GM21390 (cell line): ENCODE results near the gene HTR3E.
A peak's percentile ranks its signal among the peaks of the same experiment; 100 is the strongest.

Source experiments
- ATAC-seq: cut with Tn5 transposase; IDR thresholded peaks from one replicate; pipeline ENCODE4 v1.9.1; 2021; ENCODE audit not compliant: unreplicated experiment

The HTR3E gene

DNA sequence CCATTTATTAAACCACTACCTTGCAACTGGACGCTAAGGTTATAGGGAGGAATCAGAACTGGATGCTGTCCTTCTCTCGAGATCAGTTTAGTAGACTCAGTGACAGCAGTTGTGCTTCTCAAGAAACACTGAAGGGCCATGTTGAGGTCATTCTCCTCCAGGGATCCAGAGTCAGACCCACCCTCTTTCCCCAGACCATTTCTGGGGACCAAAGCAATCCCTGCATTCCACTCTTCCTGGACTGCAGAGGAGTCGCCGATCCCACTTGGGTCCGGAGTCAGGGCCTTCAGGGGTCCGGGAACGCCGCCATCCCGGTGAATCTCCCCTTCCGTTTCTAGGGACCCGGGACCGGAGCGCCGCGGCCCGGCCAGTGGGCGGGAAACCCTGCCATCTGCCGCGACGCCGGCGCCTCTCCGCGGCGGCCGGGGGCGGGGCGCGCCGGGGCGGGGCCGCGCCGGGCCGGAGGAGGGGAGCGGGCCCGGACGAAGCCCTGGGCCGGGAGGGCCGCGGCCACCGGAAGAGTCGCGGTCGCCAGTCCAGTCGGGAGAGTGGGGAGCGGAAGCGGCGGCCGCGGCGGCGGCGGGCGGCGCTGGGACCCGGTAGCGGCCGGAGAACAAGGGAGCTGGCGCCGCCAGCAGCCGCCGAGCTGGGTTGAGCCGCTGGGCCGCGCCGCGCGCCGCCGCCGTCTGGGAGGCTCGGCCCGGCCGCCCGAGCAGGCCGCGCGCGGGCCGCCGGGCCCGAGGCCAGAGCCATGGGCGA is 58.2 kb downstream of the HTR3E start, which contains the start of gene DVL3:
Gene DVL3 (plus strand): TSS at position 493 of the 759 bp plus-strand sequence. CDS start 259 bp downstream, at position 752.
- ATAC-seq, result peak; percentile 81

DNA sequence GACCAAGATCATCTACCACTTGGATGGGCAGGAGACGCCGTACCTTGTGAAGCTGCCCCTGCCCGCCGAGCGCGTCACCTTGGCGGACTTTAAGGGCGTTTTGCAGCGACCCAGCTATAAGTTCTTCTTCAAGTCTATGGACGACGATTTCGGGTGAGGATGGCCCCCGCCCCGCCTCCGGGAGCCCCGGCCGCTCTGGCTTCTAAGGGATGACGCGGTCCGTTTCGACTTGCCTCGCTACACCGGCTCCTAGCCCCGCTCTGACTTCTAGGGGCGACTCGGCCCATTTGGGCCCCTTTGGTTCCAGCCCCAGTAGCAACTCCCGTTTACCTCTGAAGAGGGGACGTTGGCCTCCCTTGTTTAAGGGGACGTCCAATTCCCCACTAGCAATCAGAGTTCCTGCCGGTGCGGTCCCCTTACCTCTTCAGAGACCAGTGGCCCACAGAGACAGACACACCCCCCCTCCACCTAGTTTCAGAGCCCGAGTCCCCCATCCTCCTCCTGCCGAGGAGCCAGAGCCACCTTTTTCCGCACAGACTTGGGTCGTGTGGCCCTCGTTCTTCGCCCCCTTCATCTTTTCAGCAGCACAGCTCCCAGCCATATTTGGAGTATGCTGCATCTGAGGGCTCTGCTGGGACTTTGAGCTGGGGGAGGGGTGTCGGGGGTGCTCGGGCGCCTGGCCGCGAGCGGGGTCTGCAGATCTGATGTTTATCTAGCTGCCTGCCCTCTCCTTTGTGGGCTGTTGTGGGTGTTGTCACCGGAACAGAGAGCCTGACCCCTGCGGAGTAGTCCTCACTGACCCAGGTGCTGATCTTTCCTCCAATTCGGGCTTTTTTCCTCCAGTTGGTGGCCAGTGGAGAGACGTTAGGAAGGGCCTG is 59.0 kb downstream of the HTR3E start:
- ATAC-seq, result peak; percentile 34

DNA sequence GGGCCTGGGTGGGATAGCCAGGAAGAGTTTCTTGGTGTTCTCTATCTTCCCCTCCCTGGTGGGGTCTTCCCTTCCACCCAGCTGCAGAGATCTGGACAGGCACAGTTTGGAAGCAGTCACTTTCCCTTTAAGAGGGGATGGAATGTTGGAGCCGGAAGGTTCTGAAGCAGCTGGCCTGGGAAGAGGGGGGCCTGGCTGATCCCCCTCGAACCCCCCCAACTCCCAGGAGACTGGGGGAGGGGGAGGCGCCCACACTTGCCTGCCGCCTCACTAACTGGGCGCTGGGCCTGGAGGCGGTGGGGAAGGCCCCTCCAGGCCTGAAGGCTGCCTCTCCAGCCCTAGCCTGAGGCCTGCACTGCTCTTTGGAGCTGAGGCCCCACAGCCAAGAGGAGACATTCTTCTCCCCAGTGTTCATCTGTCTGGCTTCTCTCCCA is 59.7 kb downstream of the HTR3E start:
- ATAC-seq, result no peak
